GM19238 (cell line): ENCODE data around the gene TRIM71.
"Not testable (repeated sequence)": the region's sequence is repeated elsewhere in the genome, so short reads cannot be mapped to it uniquely, and the experiment has no call there.

ENCODE experiments used
- DNase-seq: peaks from one replicate; pipeline ENCODE4 v3.0.0; 2011; ENCODE audit warnings: low spot score; ENCODE audit not compliant: insufficient read length

TRIM71 gene

DNA sequence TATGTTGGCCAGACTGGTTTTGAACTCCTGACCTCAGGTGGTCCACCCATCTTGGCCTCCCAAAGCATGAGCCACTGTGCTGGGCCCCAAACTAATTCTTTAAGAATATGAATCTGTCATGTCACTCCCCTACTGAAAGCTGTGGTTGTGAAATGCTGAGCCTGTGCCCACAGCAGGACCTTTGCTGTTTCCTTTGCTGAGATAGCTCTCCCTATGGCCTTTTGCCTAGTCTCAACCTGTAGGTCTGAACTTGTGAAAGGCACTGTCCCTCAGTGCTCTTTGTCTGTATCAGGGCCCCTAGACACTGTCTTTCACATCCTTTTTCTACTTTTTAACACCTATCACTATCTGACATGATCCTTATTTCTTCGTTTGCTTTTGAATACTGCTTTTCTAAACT, 70.9 kb downstream of the TRIM71 start:
- peak; percentile 30 for DNase-seq

DNA sequence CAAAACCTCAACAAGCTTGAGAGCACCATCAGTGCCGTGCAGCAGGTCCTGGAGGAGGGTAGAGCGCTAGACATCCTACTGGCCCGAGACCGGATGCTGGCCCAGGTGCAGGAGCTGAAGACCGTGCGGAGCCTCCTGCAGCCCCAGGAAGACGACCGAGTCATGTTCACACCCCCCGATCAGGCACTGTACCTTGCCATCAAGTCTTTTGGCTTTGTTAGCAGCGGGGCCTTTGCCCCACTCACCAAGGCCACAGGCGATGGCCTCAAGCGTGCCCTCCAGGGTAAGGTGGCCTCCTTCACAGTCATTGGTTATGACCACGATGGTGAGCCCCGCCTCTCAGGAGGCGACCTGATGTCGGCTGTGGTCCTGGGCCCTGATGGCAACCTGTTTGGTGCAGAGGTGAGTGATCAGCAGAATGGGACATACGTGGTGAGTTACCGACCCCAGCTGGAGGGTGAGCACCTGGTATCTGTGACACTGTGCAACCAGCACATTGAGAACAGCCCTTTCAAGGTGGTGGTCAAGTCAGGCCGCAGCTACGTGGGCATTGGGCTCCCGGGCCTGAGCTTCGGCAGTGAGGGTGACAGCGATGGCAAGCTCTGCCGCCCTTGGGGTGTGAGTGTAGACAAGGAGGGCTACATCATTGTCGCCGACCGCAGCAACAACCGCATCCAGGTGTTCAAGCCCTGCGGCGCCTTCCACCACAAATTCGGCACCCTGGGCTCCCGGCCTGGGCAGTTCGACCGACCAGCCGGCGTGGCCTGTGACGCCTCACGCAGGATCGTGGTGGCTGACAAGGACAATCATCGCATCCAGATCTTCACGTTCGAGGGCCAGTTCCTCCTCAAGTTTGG, 72.9 kb downstream of the TRIM71 start:
- DNase-seq, result no peak

DNA sequence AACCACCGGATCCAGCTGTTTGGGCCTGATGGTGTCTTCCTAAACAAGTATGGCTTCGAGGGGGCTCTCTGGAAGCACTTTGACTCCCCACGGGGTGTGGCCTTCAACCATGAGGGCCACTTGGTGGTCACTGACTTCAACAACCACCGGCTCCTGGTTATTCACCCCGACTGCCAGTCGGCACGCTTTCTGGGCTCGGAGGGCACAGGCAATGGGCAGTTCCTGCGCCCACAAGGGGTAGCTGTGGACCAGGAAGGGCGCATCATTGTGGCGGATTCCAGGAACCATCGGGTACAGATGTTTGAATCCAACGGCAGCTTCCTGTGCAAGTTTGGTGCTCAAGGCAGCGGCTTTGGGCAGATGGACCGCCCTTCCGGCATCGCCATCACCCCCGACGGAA, 73.6 kb downstream of the TRIM71 start:
- no peak for DNase-seq

DNA sequence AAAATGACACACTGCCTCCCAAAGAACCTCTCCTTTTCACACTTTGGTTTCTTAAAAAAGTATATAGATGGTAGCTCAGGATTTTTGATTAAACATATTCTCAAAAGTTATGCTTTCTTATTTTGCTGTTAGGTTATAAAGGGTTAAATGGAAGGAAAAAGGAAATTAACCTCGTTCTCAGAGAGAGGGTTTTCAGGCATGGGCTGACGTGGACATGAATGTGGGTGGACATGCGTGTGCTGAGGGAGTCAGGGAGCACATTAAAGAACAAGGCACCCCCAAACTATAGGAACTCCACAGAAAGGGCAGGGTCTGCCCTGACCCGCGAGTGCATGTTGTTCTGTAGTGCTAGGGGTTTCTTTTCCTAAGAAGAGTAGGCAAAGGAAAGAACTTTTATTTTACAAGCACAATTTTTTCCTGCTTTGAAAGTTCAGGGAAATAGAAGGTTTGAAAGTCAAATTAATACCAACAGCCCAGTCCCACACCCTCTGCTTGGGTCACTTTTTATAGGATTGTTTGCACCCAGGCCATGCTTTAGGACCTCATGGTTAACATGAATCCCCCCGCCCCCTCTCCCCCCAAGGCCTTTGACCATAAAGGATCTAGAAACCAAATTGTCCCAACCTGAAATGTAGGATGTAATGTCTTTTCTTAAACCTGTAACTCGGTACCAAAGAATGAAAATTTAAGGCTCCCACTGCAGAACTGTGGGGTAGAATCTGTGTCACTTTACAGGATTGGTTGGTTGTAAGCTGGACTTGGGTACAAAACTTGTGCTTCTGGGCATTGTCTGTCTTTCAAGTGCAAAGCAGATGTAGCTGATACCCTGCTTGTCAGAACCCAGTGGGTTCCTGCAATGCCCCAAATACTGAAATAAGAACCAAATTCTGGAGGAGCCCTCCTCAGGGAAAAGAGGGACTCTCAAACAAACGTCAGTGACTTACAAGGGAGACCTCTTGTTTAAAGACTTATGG, 75.1 kb downstream of the TRIM71 start:
- DNase-seq, result no peak

DNA sequence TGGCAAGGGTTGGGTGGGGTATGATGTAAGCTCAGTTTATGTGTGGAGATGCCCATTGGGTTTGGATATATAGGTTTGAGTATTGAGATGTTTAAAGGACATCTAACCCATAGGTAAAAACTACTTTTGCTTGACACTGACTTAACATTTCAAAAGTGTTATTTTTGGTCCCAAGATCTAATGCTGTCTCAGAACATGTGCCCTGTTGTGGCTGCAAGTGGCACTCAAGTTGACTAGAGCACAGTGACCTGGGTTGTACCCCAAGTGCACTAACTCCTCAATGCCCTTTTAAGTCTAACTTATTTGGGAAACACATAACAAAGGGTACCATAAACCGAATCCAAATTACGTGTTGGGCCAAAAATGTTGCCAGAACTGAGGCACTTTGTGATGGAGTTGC, 77.2 kb downstream of the TRIM71 start:
- DNase-seq, result no peak

DNA sequence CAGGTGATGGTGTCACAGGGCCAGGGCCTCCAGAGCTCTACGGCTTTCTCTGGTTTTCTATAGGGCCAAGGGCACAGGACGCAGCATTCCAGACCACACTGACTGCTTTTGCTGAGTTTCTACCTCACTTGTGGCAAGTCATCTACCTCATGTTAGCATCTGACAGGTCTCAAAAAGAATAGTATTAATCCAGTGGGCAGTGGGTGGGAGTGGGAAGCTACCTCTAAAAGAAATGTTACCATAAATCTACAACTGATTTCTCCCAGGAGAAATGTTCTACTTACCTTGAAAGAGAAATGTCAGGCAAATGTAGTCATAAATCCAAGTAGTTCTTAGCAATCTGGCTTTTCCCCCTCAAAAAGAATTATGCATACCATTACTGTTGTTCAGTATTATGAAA, 77.9 kb downstream of the TRIM71 start:
- DNase-seq, result no peak

DNA sequence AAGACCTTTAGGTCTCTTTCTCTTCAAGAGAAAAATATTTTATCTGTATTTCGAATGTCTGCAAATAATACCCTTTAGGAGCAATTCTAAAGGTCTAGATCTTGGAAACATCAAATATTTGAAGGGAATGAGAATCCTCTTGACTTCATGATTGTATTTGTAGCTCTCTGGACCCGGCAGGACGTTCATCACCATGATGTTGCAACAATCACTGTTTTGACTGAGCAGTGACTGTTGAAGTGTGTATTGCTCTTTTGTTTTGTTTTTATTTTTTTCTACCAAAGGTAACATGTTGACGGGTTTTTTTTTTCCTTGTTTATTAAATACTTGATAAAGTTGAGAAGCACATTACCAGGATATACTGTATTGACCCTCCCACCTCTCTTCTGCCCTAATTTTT, 78.3 kb downstream of the TRIM71 start:
- no peak for DNase-seq

DNA sequence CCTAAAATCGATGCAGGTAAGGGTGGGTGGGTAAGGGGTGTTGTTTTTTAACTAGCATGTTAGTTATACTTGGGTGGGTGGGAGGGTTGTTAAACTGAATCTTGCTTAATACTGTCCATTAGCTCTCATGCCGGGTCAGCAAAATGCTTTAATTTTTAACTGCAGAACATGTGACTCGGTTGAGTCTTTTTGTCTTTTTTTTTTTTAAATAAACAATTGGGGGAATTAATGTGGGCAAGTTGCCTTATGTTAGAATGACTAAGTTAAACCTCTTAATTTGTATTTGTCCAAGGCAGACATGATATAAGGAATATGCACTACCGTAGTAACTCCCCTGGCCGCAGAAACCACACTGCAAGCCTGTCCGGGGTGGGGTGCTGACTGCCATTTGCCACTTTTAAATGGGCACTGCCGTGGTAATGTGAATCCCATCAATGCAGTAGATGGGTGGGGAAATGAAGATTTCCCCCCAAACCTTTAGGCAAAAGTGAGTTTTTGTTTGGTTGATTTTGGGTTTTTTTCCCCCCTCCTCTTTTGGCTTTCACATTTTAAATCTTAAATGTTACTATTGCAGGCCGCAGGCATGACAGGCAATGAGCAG, 79.3 kb downstream of the TRIM71 start:
- no peak for DNase-seq

DNA sequence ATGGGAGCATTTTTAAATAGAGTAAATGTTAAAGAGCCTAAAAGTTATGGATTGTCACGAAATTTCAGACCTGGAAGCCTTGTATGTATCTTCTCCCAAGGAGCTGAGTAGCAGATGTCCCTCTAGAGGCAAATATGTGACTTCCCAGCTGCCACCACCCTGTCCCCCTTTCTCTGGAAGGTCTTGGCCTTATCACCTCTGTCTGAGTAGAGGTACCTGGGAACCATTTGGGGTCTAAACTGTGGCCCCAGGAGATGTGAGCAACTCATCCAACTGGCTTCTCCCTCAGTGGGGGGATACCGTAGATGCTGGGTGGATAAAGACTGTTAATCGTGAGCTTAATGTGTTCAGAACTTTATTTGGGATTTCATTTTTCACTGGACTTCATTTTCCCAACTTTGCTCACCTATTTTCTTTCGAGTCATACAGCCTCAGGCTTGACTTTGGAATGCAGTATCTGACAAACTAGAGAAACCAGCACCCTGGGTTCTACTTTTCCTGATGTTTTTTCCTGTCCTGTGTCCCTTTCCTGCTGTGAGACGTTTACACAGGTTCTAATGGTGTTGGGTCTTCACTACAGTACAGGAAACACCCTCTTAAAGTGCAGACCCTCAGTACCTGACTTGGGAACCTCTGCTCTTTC, 80.3 kb downstream of the TRIM71 start:
- DNase-seq, result no peak

DNA sequence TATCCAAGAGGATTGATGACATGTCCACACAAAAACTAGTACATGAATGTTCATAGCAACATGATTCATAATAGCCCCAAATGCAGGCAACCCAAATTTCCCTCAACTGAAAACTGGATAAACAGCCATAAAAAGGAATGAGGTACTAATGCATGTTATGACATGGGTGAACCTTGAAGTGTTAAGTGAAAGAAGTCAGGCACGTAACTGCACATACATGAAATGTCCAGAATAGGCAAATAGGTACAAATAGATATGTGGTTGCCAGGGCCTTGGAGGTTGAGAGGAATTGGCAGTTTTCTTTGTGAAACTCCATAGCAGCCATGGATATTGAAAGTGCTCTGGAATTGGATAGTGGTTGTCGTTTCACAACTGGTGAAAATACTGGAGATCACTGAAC, 81.5 kb downstream of the TRIM71 start:
- no peak for DNase-seq

DNA sequence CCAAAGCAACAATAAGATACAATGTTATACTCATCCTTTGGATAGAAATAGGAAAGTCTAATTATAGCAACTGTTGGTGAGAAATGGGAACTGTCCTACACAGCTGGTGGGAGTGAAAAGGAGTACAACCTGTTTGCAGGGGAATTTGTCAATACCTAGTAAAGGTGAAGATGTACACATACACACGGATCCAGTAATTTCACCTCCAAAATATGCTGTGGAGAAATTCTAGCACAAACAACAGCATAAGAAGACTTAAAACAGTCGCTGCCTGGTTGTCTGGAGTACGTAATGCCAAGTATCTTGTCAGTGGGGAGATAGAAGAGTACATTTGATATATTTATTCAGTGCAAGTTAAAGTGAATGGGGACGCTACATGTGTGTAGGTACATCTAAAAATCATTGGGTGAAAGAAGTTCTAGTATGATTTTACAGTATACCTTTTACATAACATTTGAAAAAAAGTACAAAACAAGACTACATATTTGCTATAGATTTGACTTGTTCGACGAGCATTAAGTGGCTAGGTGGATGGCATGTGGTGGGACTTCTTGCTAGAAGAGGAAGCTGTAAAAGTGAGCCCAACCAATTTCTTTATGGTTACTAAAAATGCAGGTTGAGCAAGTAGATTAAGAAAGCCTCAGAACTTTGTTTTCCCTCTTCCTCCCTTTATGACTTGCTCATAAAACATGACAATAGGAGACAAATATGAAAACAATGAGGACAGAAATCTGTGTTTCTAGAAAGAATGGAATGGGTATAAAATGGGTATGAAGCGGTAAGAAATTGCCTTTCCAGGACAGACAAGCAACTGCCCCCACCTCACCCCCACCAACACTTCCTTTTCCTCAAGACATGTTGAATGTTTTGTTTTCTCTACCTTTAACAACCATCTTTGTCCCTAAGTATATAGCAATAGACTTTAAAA, 83.5 kb downstream of the TRIM71 start:
- no peak for DNase-seq

DNA sequence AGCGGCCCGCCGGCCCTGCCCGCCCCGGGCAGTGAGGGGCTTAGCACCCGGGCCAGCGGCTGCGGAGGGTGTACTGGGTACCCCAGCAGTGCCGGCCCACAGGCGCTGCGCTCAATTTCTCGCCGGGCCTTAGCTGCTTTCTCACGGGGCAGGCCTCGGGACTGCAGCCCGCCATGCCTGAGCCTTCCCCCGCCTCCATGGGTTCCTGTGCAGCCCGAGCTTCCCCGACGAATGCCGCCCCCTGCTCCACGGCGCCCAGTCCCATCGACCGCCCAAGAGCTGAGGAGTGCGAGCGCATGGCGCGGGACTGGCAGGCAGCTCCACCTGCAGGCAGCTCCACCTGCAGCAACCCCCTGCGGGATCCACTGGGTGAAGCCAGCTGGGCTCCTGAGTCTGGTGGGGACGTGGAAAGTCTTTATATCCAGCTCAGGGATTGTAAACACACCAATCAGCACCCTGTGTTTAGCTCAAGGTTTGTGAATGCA, 85.1 kb downstream of the TRIM71 start:
- not testable (repeated sequence) for DNase-seq

DNA sequence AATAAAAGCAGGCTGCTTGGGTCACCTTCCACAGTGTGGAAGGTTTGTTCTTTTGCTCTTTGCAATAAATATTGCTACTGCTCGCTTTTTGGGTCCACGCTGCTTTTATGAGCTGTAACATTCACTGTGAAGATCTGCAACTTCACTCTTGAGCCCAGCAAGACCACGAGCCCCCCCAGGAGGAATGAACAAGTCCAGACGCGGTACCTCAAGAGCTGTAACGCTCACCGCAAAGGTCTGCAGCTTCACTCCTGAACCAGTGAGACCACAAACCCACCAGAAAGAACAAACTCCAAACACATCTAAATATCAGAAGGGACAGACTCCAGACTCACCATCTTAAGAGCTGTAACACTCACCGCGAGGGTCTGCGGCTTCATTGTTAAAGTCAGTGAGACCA, 86.2 kb downstream of the TRIM71 start:
- DNase-seq, result no peak

DNA sequence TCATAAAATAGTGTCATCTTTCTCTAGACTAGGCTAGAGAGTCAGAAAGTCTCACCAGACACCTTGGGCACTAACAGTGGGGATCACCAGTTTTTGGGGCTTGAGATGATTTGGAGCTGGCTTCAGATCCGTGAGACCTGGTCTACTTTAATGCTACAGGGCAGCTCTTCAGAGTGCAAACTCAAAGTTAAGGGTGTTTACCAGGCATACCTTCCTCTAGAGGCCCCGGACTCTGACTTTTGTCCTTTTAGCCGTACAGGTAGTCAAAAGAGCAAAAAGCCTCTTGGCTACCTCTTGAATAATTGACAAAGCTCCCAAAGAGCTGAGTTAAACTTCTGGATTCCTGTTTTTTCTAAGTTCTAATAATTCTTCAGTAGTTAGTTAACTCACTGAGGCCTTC, 92.2 kb downstream of the TRIM71 start:
- no peak for DNase-seq

DNA sequence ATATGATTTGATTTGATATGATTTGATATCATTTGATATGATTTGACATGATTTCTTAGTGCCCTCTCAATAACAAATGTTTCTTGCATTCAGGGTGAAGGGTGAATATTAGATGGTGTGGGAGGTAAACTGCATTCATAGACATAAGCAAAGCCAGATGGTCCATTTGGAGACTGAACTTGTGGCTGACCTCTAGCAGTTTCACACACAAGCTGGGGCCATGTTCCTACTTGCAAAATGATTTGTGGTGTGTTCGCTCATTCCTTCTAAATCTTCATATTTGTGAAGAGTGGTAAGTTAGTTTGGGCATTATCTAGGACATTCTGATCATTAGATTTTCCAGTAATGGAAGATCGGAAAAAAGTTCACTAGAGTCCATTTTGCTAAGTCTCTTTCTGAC, 93.2 kb downstream of the TRIM71 start:
- DNase-seq, result no peak

DNA sequence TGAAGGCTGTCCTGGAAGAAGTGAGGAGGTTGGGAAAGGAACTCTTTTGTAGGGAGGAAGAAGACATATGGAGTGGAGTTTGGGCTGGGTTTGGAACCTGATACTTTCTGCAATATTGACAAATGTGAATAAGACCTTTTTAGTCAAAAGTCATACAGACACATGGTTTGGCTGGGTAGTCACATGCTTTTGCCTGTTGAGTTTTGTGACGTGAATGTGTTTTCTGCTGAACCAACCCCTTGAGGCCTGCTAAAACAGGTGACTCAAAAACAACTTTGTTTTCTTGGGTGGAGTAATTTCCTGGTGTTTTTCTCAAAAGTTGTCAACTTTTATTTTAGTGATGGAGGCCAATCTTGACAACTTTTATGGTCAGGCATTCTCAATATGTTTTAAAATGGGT, 94.2 kb downstream of the TRIM71 start:
- DNase-seq, result no peak

DNA sequence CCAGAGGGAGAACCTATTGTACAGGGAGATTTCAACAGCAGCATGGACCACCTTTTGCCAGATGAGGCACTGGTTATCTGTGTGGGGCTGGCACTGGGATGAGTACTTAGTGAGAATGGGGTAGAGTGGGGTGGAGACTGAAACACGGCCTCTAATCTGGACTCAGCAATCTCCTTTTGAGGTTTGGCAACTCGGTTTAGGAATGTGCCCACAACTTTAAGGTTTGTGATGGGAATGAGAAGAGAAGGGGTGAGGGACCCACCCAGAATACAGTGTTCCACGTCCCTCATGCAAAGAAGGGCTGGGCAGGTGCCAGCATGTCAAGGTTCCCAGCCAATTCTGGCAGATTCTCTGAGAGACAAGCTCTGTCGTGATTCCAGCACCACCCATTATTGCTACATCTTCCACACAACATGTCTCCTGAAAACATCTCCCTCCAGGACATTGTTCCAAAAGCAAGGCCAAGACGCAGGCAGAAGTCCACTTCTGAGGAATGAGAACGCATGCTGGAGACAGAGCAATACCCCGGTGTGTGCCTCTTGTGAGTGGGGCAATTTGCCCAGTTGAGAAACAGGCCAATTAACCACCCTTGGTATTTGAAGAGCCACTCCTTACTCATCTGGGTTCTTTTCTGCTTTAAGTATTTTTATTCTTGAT, 96.1 kb downstream of the TRIM71 start:
- no peak for DNase-seq

DNA sequence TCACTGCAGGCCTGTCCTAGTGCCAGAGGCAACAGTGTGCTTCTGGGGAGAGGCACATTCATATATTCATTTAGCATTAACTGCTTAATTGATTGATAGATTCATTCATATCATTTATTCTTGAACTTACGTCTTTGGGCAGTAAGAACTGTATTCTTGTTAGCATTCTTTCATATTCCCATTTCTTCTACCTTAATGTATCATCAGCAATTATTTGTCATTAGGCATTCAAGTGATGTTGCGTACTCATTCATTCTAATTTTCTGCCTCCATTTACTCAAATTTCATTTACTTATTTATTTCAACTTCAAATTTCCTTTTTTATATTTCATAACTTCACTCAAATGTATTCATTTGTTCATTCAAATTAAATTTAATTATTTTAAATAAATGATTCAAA, 102.1 kb downstream of the TRIM71 start:
- DNase-seq, result no peak

DNA sequence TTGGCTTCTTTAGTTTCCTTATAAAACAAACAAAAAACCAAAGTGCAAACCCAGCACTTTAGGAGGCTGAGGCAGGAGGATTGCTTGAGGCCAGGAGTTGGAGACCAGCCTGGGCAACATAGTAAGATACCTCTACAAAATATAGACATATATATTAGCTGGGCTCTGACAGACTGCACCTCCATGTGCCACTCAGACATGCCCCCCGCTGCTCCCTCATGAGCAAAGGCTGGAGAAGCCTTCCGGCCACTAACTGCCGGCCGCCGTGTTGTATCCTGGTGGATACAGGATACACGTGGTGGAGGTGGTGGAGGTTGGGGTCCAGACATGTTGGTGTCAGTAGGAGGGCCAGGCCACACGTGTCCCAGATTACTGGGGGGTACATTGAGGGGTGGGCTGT, 104.3 kb downstream of the TRIM71 start:
- no peak for DNase-seq

DNA sequence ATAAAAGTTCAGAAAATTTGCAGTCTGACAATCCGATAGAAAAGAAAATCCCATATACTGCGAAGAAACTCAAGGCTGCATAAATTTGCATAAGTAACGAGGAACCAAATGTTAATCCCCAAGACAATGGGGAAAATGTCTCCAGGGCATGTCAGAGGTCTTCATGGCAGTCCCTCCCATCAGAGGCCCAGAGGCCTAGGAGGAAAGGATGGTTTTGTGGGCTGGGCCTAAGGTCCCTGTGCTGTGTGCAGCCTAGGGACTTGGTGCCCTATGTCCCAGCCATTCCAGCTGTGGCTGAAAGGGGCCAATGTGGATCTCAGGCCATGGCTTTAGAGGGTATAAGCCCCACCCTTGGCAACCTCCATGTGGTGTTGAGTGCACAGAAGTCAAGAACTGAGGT, 112.4 kb downstream of the TRIM71 start:
- no peak for DNase-seq
